Measurements from ENCODE around the gene DNHD1. TPM values are rescaled to one million over a fixed set of nuclear protein-coding genes. Genes with fewer than 3 reads are reported as not detected.

DNHD1 gene
- total RNA-seq, 1 donor from 2014 or later: 4.4 TPM

GRCh38 chr11:6544921-6545850, 48.1 kb downstream of the DNHD1 start:
- DNase-seq: no peak
- no peak for TF ChIP-seq CTCF (IDR thresholded peaks at IDR 0.05; ENCODE audit: borderline replicate concordance)
- Histone ChIP-seq H3K36me3 (peaks cover 10% of the 10 kb centered on the region), H3K4me1 (peaks cover 19% of the 10 kb centered on the region), H3K27me3 (ENCODE audit: low read depth) (no peaks in the 10 kb centered on the region), H3K27ac (replicated peaks) (no peak overlapping the region), H3K9me3 (replicated peaks) (no peaks in the 10 kb centered on the region), H3K4me3 (no peak overlapping the region)
- intact Hi-C loops (cut with micrococcal nuclease): no loop called here

- H3K9me3 ChIP-seq (replicated peaks): no peaks in the 10 kb centered on the region
- no peak for TF ChIP-seq CTCF (IDR thresholded peaks at IDR 0.05; ENCODE audit: borderline replicate concordance)
- peak overlapping the region; percentile 56 for H3K27ac ChIP-seq (replicated peaks)
- H3K4me1 ChIP-seq: peaks cover 19% of the 10 kb centered on the region
- peak; percentile 43 for DNase-seq
- peaks cover 9% of the 10 kb centered on the region for H3K36me3 ChIP-seq
- intact Hi-C loops (cut with micrococcal nuclease): no loop called here
- no peaks in the 10 kb centered on the region for H3K27me3 ChIP-seq (ENCODE audit: low read depth)
- no peak overlapping the region for H3K4me3 ChIP-seq
Observed at GRCh38 chr11:6545917-6546605, 49.0 kb downstream of the DNHD1 start.

GRCh38 chr11:6546735-6547134, 49.7 kb downstream of the DNHD1 start:
- Histone ChIP-seq H3K36me3 (peaks cover 9% of the 10 kb centered on the region), H3K9me3 (replicated peaks) (no peaks in the 10 kb centered on the region), H3K4me3 (no peak overlapping the region), H3K27me3 (ENCODE audit: low read depth) (no peaks in the 10 kb centered on the region), H3K4me1 (peaks cover 19% of the 10 kb centered on the region), H3K27ac (replicated peaks) (peak overlapping the region; percentile 56)
- intact Hi-C loops (cut with micrococcal nuclease): no loop called here
- no peak for DNase-seq
- TF ChIP-seq CTCF (IDR thresholded peaks at IDR 0.05; ENCODE audit: borderline replicate concordance): no peak

GRCh38 chr11:6547177-6547576, 50.1 kb downstream of the DNHD1 start:
- Histone ChIP-seq H3K36me3 (peaks cover 9% of the 10 kb centered on the region), H3K4me1 (peaks cover 19% of the 10 kb centered on the region), H3K27ac (replicated peaks) (no peak overlapping the region), H3K27me3 (ENCODE audit: low read depth) (no peaks in the 10 kb centered on the region), H3K9me3 (replicated peaks) (no peaks in the 10 kb centered on the region), H3K4me3 (no peak overlapping the region)
- no peak for TF ChIP-seq CTCF (IDR thresholded peaks at IDR 0.05; ENCODE audit: borderline replicate concordance)
- intact Hi-C loops (cut with micrococcal nuclease): no loop called here
- no peak for DNase-seq

GRCh38 chr11:6548121-6548520, 51.0 kb downstream of the DNHD1 start:
- no peak for DNase-seq
- H3K9me3 ChIP-seq (replicated peaks): no peaks in the 10 kb centered on the region
- peaks cover 9% of the 10 kb centered on the region for H3K36me3 ChIP-seq
- no peaks in the 10 kb centered on the region for H3K27me3 ChIP-seq (ENCODE audit: low read depth)
- intact Hi-C loops (cut with micrococcal nuclease): no loop called here
- no peak overlapping the region for H3K4me3 ChIP-seq
- peaks cover 19% of the 10 kb centered on the region for H3K4me1 ChIP-seq
- H3K27ac ChIP-seq (replicated peaks): no peak overlapping the region
- TF ChIP-seq CTCF (IDR thresholded peaks at IDR 0.05; ENCODE audit: borderline replicate concordance): no peak
